Left ventricle myocardium inferior (tissue), 1 donor: Measurements from ENCODE around the gene RPL13. TPM values are rescaled to one million over a fixed set of nuclear protein-coding genes. Genes with fewer than 3 reads are reported as not detected.

ENCODE experiments used
- DNase-seq: peaks from one replicate; pipeline ENCODE4 v3.0.0-alpha.2; 2020
- H3K27ac ChIP-seq: fragments of 200-600 bp; replicated peaks from 2 replicates; pipeline ENCODE4 v1.8.0; 2021
- H3K27me3 ChIP-seq: fragments of 200-600 bp; 2 replicates; pipeline ENCODE4 v1.8.0; 2021; ENCODE audit warnings: low read depth
- H3K36me3 ChIP-seq: fragments of 200-600 bp; 2 replicates; pipeline ENCODE4 v1.8.0; 2021
- H3K4me1 ChIP-seq: fragments of 200-600 bp; 2 replicates; pipeline ENCODE4 v1.8.0; 2021
- H3K4me3 ChIP-seq: fragments of 200-600 bp; 2 replicates; pipeline ENCODE4 v1.8.0; 2021; ENCODE audit warnings: mild to moderate bottlenecking, moderate library complexity
- H3K9me3 ChIP-seq: fragments of 200-600 bp; replicated peaks from 2 replicates; pipeline ENCODE4 v1.8.0; 2021
- intact Hi-C: fragments of 100-400 bp; cut with micrococcal nuclease; formaldehyde crosslinking; loops from one replicate; pipeline ENCODE4 v1.11.0; 2022
- total RNA-seq: library from RNA; stranded (reverse); fragmentation: NEBNext Ultra II Directional; extraction: Animal tissue kit (Norgen Biotek cat#: 25700); gene quantifications from one replicate; pipeline ENCODE4 v1.2.1, GENCODE V29; 2021
- TF ChIP-seq, protein P1 (sequence below): fragments of 200-600 bp; IDR thresholded peaks from 2 replicates; pipeline ENCODE4 v1.8.0; 2021; ENCODE audit warnings: antibody characterized with exemption, mild to moderate bottlenecking, borderline replicate concordance
- donor health status: DM: no; HTN: yes; CAD: no; lungs with severe emphysema.

RPL13 gene
- total RNA-seq, 1 donor from 2014 or later, result 1,030 TPM

DNA sequence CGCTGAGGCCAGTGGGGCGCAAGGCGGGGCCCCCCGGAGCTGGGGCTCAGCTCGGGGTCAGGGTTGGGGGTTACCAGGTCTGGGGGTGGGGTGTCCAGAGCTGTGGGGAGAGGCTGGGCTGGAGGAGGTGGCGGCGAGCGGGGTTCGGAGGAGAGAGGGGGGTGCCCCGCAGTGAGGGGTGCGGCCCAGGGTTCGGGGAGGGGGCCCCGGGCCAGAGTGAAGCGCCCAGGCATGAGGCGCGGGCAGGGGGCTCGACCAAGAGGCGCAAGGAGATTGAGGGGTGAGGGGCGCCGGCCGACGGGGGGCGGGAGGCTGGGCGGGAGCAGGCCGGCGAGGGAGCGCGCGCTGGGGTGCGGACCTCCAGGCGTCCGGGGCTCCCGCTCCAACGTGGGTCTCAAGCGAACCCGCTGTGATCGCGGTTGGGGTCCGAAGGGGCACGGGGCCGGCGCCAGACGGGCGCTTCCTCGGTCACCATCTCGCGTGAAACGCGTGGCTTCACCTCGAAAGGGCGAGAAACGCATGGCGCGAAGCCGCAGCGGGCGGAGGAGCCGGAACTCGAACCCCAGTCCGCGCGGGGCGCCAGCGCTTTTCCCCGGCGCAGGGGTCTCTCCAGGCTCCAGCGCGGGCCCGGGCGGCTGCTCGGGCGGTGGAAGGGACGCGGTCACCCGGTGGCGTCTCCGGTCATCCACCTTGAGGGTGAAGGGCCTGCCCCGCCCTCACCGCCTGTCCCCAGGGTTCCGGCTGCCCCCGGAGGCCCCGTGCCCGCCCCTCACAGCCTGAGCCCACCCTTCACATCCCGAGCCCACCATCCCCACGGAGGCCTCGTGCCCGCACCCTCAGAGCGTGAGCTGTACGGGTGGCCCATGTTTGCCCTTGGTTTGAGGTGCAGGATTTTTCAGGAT lies 15.9 kb downstream of the RPL13 start:
- Histone ChIP-seq H3K9me3 (no peaks in the 10 kb centered on the region), H3K4me3 (peak overlapping the region; percentile 56), H3K4me1 (peaks cover 27% of the 10 kb centered on the region), H3K36me3 (no peaks in the 10 kb centered on the region), H3K27me3 (peaks cover 64% of the 10 kb centered on the region), H3K27ac (no peak overlapping the region)
- intact Hi-C loops, result no loop called here
- no peak for DNase-seq
- TF ChIP-seq, protein P1, sequence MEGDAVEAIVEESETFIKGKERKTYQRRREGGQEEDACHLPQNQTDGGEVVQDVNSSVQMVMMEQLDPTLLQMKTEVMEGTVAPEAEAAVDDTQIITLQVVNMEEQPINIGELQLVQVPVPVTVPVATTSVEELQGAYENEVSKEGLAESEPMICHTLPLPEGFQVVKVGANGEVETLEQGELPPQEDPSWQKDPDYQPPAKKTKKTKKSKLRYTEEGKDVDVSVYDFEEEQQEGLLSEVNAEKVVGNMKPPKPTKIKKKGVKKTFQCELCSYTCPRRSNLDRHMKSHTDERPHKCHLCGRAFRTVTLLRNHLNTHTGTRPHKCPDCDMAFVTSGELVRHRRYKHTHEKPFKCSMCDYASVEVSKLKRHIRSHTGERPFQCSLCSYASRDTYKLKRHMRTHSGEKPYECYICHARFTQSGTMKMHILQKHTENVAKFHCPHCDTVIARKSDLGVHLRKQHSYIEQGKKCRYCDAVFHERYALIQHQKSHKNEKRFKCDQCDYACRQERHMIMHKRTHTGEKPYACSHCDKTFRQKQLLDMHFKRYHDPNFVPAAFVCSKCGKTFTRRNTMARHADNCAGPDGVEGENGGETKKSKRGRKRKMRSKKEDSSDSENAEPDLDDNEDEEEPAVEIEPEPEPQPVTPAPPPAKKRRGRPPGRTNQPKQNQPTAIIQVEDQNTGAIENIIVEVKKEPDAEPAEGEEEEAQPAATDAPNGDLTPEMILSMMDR, result no peak

- TF ChIP-seq, protein P1, result no peak
- H3K4me3 ChIP-seq, result no peak overlapping the region
- peaks cover 56% of the 10 kb centered on the region for H3K27me3 ChIP-seq
- no peak overlapping the region for H3K27ac ChIP-seq
- intact Hi-C loops, result no loop called here
- no peaks in the 10 kb centered on the region for H3K36me3 ChIP-seq
- H3K4me1 ChIP-seq, result peaks cover 30% of the 10 kb centered on the region
- no peak for DNase-seq
- H3K9me3 ChIP-seq, result no peaks in the 10 kb centered on the region
Measured at GRCh38 chr16:89577055-89577759, 16.7 kb downstream of the RPL13 start.

- Histone ChIP-seq H3K36me3 (no peaks in the 10 kb centered on the region), H3K27me3 (peaks cover 35% of the 10 kb centered on the region), H3K4me1 (peaks cover 30% of the 10 kb centered on the region), H3K9me3 (no peaks in the 10 kb centered on the region), H3K4me3 (no peak overlapping the region), H3K27ac (no peak overlapping the region)
- intact Hi-C loops, result no loop called here
- TF ChIP-seq, protein P1, result no peak
- DNase-seq, result no peak
Measured at GRCh38 chr16:89579351-89579750, 18.9 kb downstream of the RPL13 start.

GRCh38 chr16:89581045-89581695 lies 20.7 kb downstream of the RPL13 start:
- H3K4me3 ChIP-seq, result no peak overlapping the region
- DNase-seq, result no peak
- no peak overlapping the region for H3K27ac ChIP-seq
- no peaks in the 10 kb centered on the region for H3K9me3 ChIP-seq
- H3K4me1 ChIP-seq, result peaks cover 14% of the 10 kb centered on the region
- H3K27me3 ChIP-seq, result peaks cover 17% of the 10 kb centered on the region
- TF ChIP-seq, protein P1, result no peak
- intact Hi-C loops, result no loop called here
- no peaks in the 10 kb centered on the region for H3K36me3 ChIP-seq

GRCh38 chr16:89581861-89582563 lies 21.5 kb downstream of the RPL13 start:
- DNase-seq, result no peak
- intact Hi-C loops, result no loop called here
- H3K27me3 ChIP-seq, result peaks cover 8% of the 10 kb centered on the region
- H3K36me3 ChIP-seq, result no peaks in the 10 kb centered on the region
- no peak overlapping the region for H3K4me3 ChIP-seq
- TF ChIP-seq, protein P1, result no peak
- H3K9me3 ChIP-seq, result no peaks in the 10 kb centered on the region
- H3K4me1 ChIP-seq, result peaks cover 10% of the 10 kb centered on the region
- no peak overlapping the region for H3K27ac ChIP-seq
